Adrenal gland (tissue), 5 donors: ENCODE measurements around the gene IPP.

Experiments used
- CTCF ChIP-seq, 6 experiments: fragments of 450-650 bp in 4 of 6; fragments of 200-600 bp in 2 of 6; sonication (generic) in 1 of 6; IDR thresholded peaks; 1 replicate in 5 of 6; 2 replicates in 1 of 6; pipeline versions ENCODE4 v1.5.1 to v1.8.0; 2016 to 2021; ENCODE audit warnings: antibody characterized with exemption in 6 of 6, mild to moderate bottlenecking in 2 of 6, moderate library complexity in 1 of 6
- POLR2A ChIP-seq, 2 donors: fragments of 450-650 bp; IDR thresholded peaks; one replicate each; pipeline ENCODE4 v1.6.1; 2017; ENCODE audit warnings: antibody characterized with exemption in 2 of 2, mild to moderate bottlenecking in 2 of 2, moderate library complexity in 1 of 2
- donor health status: DM: no; HTN: no; CAD: no.

- no peak for TF ChIP-seq CTCF (IDR thresholded peaks at IDR 0.05)
- TF ChIP-seq POLR2A (IDR thresholded peaks at IDR 0.05): no peak
Measured at GRCh38 chr1:45685308-45686014, 65.0 kb downstream of the IPP start.
